ENCODE data around the gene ZMIZ2. TPM values are rescaled to one million over a fixed set of nuclear protein-coding genes. Genes with fewer than 3 reads are reported as not detected.

The ZMIZ2 gene
- total RNA-seq, 2 donors from 2014 or later: 30.9 to 50.4 TPM

DNA sequence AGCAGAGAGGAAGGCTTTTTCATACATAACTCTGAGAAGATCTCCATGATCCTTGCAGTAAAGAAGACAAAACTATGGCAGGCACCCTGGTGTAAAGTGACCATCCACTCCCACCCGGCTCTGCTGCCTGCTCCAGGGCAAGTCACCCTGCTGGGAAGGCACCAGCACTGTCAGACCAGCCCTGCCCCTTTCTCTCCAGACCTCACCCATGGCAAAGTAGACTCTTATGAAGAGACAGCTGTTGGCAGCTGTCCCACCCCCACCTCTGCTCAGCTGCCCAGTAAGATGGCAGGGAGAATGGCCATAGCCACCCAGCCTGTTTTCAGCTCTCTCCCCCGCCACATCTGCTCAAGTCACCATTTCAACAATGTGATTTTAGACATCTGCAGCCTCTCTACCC, 8.6 kb upstream of the ZMIZ2 start:
- intact Hi-C loops (cut with DNase I): loop anchor here (10.0 kb wide), 1 partner anchor 135 kb away; the partner anchor contains the start of gene OGDH

DNA sequence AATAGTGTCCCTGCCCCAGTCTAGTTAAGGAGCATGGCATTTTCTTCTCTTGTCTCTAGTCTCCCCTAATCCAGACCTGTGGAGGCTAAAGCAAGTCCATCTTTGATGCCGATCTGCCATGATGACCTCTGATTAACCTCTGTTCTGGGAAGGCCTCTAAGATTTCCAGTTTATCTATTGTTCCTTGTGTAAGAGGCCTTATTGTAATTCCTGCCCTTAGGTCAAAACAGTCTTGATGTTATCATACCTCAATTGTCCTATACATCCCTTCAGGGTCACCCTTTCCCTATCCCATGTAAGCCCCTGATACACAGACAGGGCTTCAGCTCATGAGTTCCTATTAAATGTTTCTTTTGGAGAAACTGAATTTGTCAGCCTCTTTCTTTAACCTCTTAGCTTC, 4.9 kb upstream of the ZMIZ2 start:
- TF ChIP-seq, protein P1, sequence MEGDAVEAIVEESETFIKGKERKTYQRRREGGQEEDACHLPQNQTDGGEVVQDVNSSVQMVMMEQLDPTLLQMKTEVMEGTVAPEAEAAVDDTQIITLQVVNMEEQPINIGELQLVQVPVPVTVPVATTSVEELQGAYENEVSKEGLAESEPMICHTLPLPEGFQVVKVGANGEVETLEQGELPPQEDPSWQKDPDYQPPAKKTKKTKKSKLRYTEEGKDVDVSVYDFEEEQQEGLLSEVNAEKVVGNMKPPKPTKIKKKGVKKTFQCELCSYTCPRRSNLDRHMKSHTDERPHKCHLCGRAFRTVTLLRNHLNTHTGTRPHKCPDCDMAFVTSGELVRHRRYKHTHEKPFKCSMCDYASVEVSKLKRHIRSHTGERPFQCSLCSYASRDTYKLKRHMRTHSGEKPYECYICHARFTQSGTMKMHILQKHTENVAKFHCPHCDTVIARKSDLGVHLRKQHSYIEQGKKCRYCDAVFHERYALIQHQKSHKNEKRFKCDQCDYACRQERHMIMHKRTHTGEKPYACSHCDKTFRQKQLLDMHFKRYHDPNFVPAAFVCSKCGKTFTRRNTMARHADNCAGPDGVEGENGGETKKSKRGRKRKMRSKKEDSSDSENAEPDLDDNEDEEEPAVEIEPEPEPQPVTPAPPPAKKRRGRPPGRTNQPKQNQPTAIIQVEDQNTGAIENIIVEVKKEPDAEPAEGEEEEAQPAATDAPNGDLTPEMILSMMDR (IDR thresholded peaks at IDR 0.05): no peak
- TF ChIP-seq POLR2A (IDR thresholded peaks at IDR 0.05): no peak
- intact Hi-C loops (cut with DNase I): loop anchor here (10.0 kb wide), 1 partner anchor 139 kb away; the partner anchor contains the start of gene OGDH

More for the DNA sequence above, 8.6 kb upstream of the ZMIZ2 start:
- Histone ChIP-seq H3K36me3 (replicated peaks in 1 of 2; ENCODE audit: insufficient read depth in 1 of 2, low read depth in 2 of 2) (no peaks in the 10 kb centered on the region), H3K9me3 (no peaks in the 10 kb centered on the region), H3K27me3 (no peaks in the 10 kb centered on the region), H3K27ac (no peak overlapping the region), H3K4me3 (no peak overlapping the region), H3K4me1 (no peaks in the 10 kb centered on the region)
- no peak for ATAC-seq
- TF ChIP-seq, protein P1 (IDR thresholded peaks at IDR 0.05): no peak
- TF ChIP-seq POLR2A (IDR thresholded peaks at IDR 0.05): no peak
- WGBS, 2 donors: 90 to 94% methylated on average over 2 of the region's 2 CpGs
- DNase-seq: no peak

DNA sequence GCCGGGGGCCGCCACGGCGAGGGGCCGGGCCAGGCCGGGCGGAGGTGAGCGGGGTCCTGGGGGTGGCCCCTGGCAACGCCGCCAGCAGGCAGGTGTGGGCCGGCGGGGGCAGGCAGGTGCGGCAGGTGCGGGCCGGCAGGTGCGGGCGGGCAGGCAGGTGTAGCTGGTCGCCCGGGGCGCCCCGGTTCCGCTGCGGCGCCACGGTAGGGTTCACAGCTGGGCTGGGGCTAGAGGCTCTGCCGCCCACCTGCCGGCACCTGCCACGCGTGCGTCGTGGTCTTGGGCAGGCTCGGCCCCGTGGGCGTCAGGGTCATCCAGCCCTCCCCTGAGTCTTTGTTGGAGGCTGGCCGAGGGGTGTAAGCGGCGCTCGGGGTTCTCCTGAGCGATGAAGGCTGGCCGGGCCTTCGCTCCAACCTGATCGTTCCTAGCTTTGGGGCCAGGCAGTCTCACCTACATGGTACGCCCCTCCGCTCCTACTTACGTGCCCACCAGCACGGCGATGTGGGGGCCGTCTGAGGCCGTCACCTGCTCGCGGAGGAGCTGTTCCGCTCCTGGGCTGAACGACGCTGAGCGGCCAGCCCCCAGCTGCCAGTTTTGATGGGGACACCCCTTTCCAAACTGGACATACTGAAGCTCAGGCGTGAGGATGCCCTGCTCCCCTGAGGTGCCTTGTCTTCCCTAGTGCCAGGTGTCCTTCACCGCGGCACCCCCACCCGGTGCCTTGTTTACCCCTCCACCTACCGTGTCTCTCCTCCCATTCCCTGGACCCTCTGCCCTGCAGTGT, 493 bp downstream of the ZMIZ2 start:
- TF ChIP-seq POLR2A (IDR thresholded peaks at IDR 0.05): no peak
- TF ChIP-seq, protein P1 (IDR thresholded peaks at IDR 0.05): no peak
- intact Hi-C loops (cut with DNase I): loop anchor here (10.0 kb wide), 1 partner anchor 144 kb away; the partner anchor contains the start of gene OGDH
- H3K9me3 ChIP-seq: no peaks in the 10 kb centered on the region
- no peaks in the 10 kb centered on the region for H3K27me3 ChIP-seq
- H3K27ac ChIP-seq: peak overlapping the region; percentile 40 to 98 (median 96)
- ATAC-seq: peak; percentile 36
- H3K4me3 ChIP-seq: peak overlapping the region; percentile 82 to 83
- H3K4me1 ChIP-seq: peaks cover 36% of the 10 kb centered on the region
- DNase-seq: no peak
- 0 to 1% methylated on average over 4 to 43 of the region's 60 CpGs for WGBS, 2 donors
- H3K36me3 ChIP-seq (replicated peaks in 1 of 2; ENCODE audit: insufficient read depth in 1 of 2, low read depth in 2 of 2): no peaks in the 10 kb centered on the region

More for the DNA sequence above, 4.9 kb upstream of the ZMIZ2 start:
- 85 to 100% methylated on average over 1 of the region's 1 CpG for WGBS, 2 donors
- Histone ChIP-seq H3K4me3 (no peak overlapping the region), H3K27ac (no peak overlapping the region), H3K4me1 (peaks cover 5% of the 10 kb centered on the region), H3K36me3 (replicated peaks in 1 of 2; ENCODE audit: insufficient read depth in 1 of 2, low read depth in 2 of 2) (no peaks in the 10 kb centered on the region), H3K9me3 (no peaks in the 10 kb centered on the region), H3K27me3 (no peaks in the 10 kb centered on the region)
- DNase-seq (no peak), ATAC-seq (no peak)

DNA sequence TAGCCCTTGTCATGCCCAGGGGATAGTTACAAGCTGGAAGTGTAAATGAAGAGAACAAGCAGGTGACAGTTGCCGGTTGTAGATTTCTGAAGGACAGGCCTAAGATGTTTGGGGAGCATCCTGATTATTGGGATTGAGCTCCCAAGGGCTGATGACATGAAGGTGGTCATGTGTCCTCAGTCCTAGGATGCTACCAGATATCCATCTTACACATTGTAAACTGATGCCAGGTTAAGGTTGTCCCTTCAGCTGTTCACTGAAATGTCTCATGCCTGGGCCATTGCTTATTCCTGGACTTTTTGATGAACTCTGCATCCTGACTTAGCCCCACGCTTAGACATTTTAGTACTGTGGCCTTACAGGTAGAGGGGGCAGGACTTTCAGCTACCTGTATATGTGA, 1.3 kb downstream of the ZMIZ2 start:
- H3K36me3 ChIP-seq (replicated peaks in 1 of 2; ENCODE audit: insufficient read depth in 1 of 2, low read depth in 2 of 2): no peaks in the 10 kb centered on the region
- ATAC-seq (no peak), DNase-seq (no peak)
- H3K9me3 ChIP-seq: no peaks in the 10 kb centered on the region
- no peak for TF ChIP-seq POLR2A (IDR thresholded peaks at IDR 0.05)
- TF ChIP-seq, protein P1 (IDR thresholded peaks at IDR 0.05): no peak
- no peak overlapping the region for H3K4me3 ChIP-seq
- H3K4me1 ChIP-seq: peaks cover 43% of the 10 kb centered on the region
- 64 to 73% methylated on average over 2 of the region's 2 CpGs for WGBS, 2 donors
- H3K27me3 ChIP-seq: no peaks in the 10 kb centered on the region
- peak overlapping the region in 2 of 4 donors; percentile 97 to 98 for H3K27ac ChIP-seq
- intact Hi-C loops (cut with DNase I): loop anchor here (10.0 kb wide), 1 partner anchor 145 kb away; the partner anchor contains the start of gene OGDH
